Liver (tissue), 9 donors: Measurements from ENCODE around the gene STAP2. TPM values are rescaled to one million over a fixed set of nuclear protein-coding genes. Genes with fewer than 3 reads are reported as not detected.
A peak's percentile ranks its signal among the peaks of the same experiment; 100 is the strongest.

Experiments
- DNase-seq: peaks from one replicate; pipeline ENCODE4 v3.0.0-alpha.2; 2017; ENCODE audit warnings: low spot score
- H3K27ac ChIP-seq, 2 donors: one replicate each; pipeline ENCODE4 v1.7.0; 2013; ENCODE audit warnings: inconsistent platforms in 2 of 2, low read length in 2 of 2, control low read depth in 1 of 2, low read depth in 1 of 2, mild to moderate bottlenecking in 1 of 2
- H3K27me3 ChIP-seq, 4 donors: one replicate each; pipeline versions ENCODE4 v1.6.1 to v1.7.0; 2013; ENCODE audit warnings: low read length in 3 of 4, inconsistent platforms in 1 of 4, mild to moderate bottlenecking in 1 of 4, moderate library complexity in 1 of 4; ENCODE audit not compliant: control insufficient read depth in 4 of 4, insufficient read depth in 4 of 4
- H3K36me3 ChIP-seq, 4 donors: one replicate each; pipeline versions ENCODE4 v1.6.1 to v1.7.0; 2013; ENCODE audit warnings: low read length in 3 of 4, mild to moderate bottlenecking in 3 of 4, low read depth in 1 of 4, moderate library complexity in 1 of 4; ENCODE audit not compliant: control insufficient read depth in 4 of 4, insufficient read depth in 3 of 4
- H3K4me1 ChIP-seq, 4 donors: one replicate each; pipeline versions ENCODE4 v1.6.1 to v1.7.0; 2013; ENCODE audit warnings: low read length in 3 of 4, mild to moderate bottlenecking in 3 of 4, moderate library complexity in 1 of 4; ENCODE audit not compliant: control insufficient read depth in 4 of 4, insufficient read depth in 4 of 4
- H3K4me3 ChIP-seq, 3 donors: one replicate each; pipeline versions ENCODE4 v1.6.1 to v1.7.0; 2013; ENCODE audit warnings: low read length in 3 of 3, control low read depth in 1 of 3, low read depth in 1 of 3, mild to moderate bottlenecking in 1 of 3
- H3K9ac ChIP-seq, 2 donors: one replicate each; pipeline ENCODE4 v1.7.0; 2013; ENCODE audit warnings: low read length in 2 of 2, mild to moderate bottlenecking in 2 of 2, moderate library complexity in 2 of 2, control low read depth in 1 of 2, low read depth in 1 of 2
- H3K9me3 ChIP-seq, 4 donors: one replicate each; pipeline versions ENCODE4 v1.6.1 to v1.7.0; 2013; ENCODE audit warnings: low read length in 3 of 4; ENCODE audit not compliant: control insufficient read depth in 4 of 4
- ATF3 ChIP-seq: IDR thresholded peaks from 2 replicates; pipeline ENCODE4 v1.6.1; 2016; ENCODE audit warnings: antibody characterized with exemption
- CTCF ChIP-seq: fragments of 150-350 bp; IDR thresholded peaks from 2 replicates; pipeline ENCODE4 v1.5.1; 2017; ENCODE audit warnings: improper control_type of control experiment, low read depth, low read length; ENCODE audit not compliant: missing input control
- FOXA1 ChIP-seq: IDR thresholded peaks from 2 replicates; pipeline ENCODE4 v1.6.1; 2016; ENCODE audit warnings: antibody characterized with exemption
- FOXA2 ChIP-seq: IDR thresholded peaks from 2 replicates; pipeline ENCODE4 v1.6.1; 2016; ENCODE audit warnings: antibody characterized with exemption
- GABPA ChIP-seq, 2 donors: IDR thresholded peaks in 1 of 2; conservative IDR thresholded peaks in 1 of 2; 2 replicates each; pipeline ENCODE4 v1.6.1; 2016; ENCODE audit warnings: antibody characterized with exemption in 2 of 2, mild to moderate bottlenecking in 1 of 2, moderate library complexity in 1 of 2
- HNF4A ChIP-seq, 2 donors: conservative IDR thresholded peaks; 2 replicates each; pipeline ENCODE4 v1.6.1; 2016; ENCODE audit warnings: antibody characterized with exemption in 2 of 2, mild to moderate bottlenecking in 2 of 2
- HNF4G ChIP-seq: IDR thresholded peaks from 2 replicates; pipeline ENCODE4 v1.6.1; 2016; ENCODE audit warnings: antibody characterized with exemption
- RAD21 ChIP-seq, 2 donors: IDR thresholded peaks; 2 replicates each; pipeline ENCODE4 v1.6.1; 2016; ENCODE audit warnings: antibody characterized with exemption in 2 of 2, mild to moderate bottlenecking in 2 of 2
- REST ChIP-seq: IDR thresholded peaks from 2 replicates; pipeline ENCODE4 v1.6.1; 2016; ENCODE audit warnings: antibody characterized with exemption, mild to moderate bottlenecking
- RXRA ChIP-seq, 2 donors: IDR thresholded peaks; 2 replicates each; pipeline ENCODE4 v1.6.1; 2017 to 2018; ENCODE audit warnings: antibody characterized with exemption in 2 of 2, mild to moderate bottlenecking in 1 of 2
- TAF1 ChIP-seq: conservative IDR thresholded peaks from 2 replicates; pipeline ENCODE4 v1.6.1; 2016; ENCODE audit warnings: antibody characterized with exemption, mild to moderate bottlenecking
- WGBS: extraction: QIAGEN DNeasy Blood & Tissue Kit; methylation state at CpG from one replicate; pipeline ENCODE4 v1.1.7; 2013; 5-methylcytosine and 5-hydroxymethylcytosine counted together
- polyA plus RNA-seq, 2 donors: library from polyadenylated mRNA; stranded (reverse) in 1 of 2; unstranded in 1 of 2; fragments of 200-250 nt in 1 of 2; fragments of >200 nt in 1 of 2; fragmentation: Nextera tagmentation in 1 of 2; extraction: Ambion mirVana in 1 of 2; gene quantifications; one replicate each; pipeline versions ENCODE4 v1.2.1 to v1.2.3, GENCODE V29; 2013 to 2015
- total RNA-seq, 2 donors: library from RNA; depleted of rRNA; stranded (reverse); fragments of >200 nt; gene quantifications; one replicate each; pipeline ENCODE4 v1.2.3, GENCODE V29; 2014
- donor health status: healthy.
- donor health status: healthy.
- donor health status: healthy.
- donor health status: healthy.
- donor health status: healthy.

The STAP2 gene
- total and polyA plus RNA-seq, 4 donors: 8.6 to 26.4 (median 24.0) TPM

GRCh38 chr19:4386041-4386782 lies 47.6 kb upstream of the STAP2 start:
- WGBS: 80% methylated on average over 13 of the region's 13 CpGs
- no peak overlapping the region for H3K4me3 ChIP-seq
- H3K27me3 ChIP-seq: no peaks in the 10 kb centered on the region
- H3K9ac ChIP-seq: no peak overlapping the region
- H3K36me3 ChIP-seq: peaks cover 0 to 5% (median 0%) of the 10 kb centered on the region in 4 donors
- DNase-seq: no peak
- no peaks in the 10 kb centered on the region for H3K9me3 ChIP-seq
- peak overlapping the region in 1 of 2 donors; percentile 37 for H3K27ac ChIP-seq
- peaks cover 18 to 62% (median 53%) of the 10 kb centered on the region in 4 donors for H3K4me1 ChIP-seq
- no peak for TF ChIP-seq CTCF
- no peak for TF ChIP-seq RXRA (IDR thresholded peaks at IDR 0.05)
- TF ChIP-seq REST: no peak
- TF ChIP-seq FOXA2: no peak
- TF ChIP-seq ATF3: no peak
- no peak for TF ChIP-seq FOXA1
- TF ChIP-seq HNF4G: no peak
- TF ChIP-seq RAD21 (IDR thresholded peaks at IDR 0.05): no peak
- TF ChIP-seq GABPA (IDR thresholded peaks at IDR 0.05 in 1 of 2, conservative IDR thresholded peaks at IDR 0.05 in 1 of 2): no peak

DNA sequence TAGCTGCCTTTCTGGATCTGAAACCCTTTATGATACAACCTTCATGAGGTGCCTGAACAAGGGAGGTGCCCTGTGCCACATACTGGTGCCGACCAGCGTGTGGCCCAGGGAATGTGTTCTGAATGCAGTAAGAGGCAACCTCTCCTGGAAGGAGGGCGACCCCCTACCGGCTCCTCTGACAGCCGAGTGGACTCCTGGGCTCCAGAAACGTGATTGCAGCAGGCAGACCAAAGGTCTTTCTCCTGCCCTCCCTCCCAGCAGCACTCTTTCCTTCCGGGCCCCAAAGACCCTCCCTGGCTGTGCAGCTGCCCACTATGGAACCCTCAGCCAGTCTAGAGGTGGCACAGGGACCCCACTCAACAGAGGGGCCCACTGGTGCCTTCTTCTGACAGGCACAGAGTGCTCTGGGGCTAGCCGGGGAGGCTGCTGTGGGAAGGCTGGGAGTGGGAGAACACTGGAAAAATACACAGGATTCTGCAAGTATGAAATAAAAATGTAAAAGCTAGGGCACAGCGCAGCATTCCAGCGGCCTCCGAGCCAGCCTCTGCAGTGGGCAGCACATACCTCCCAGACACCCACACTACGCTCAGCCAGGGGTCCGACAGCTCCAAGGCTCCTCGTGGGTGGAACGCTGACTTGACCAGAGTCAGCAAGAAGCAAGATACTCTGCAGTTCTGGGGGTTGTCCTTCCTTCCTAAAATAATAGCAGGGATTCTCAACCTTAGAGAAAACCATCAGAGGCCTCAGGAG lies 46.8 kb upstream of the STAP2 start:
- Histone ChIP-seq H3K27me3 (no peaks in the 10 kb centered on the region), H3K9me3 (no peaks in the 10 kb centered on the region), H3K4me1 (peaks cover 16 to 56% (median 46%) of the 10 kb centered on the region in 4 donors), H3K27ac (peak overlapping the region in 1 of 2 donors; percentile 37), H3K36me3 (peaks cover 0 to 5% (median 0%) of the 10 kb centered on the region in 4 donors), H3K9ac (no peak overlapping the region), H3K4me3 (no peak overlapping the region)
- no peak for DNase-seq
- TF ChIP-seq HNF4A (conservative IDR thresholded peaks at IDR 0.05) (peak; percentile 14 to 15), TAF1 (no peak)
- WGBS: 66% methylated on average over 15 of the region's 15 CpGs
